Mucosa of rectum (tissue), 2 donors: ENCODE data around the gene RBM47.
"Not testable (repeated sequence)": the region's sequence is repeated elsewhere in the genome, so short reads cannot be mapped to it uniquely, and the experiment has no call there.

Source experiments
- H3K27ac ChIP-seq, 2 donors: one replicate each; pipeline ENCODE4 v1.7.0; 2013; ENCODE audit warnings: inconsistent platforms in 2 of 2, low read depth in 2 of 2, low read length in 2 of 2
- H3K27me3 ChIP-seq, 2 donors: one replicate each; pipeline ENCODE4 v1.7.0; 2013; ENCODE audit warnings: low read length in 2 of 2; ENCODE audit not compliant: control insufficient read depth in 2 of 2, insufficient read depth in 2 of 2
- H3K36me3 ChIP-seq, 2 donors: one replicate each; pipeline ENCODE4 v1.7.0; 2013; ENCODE audit warnings: low read length in 2 of 2; ENCODE audit not compliant: control insufficient read depth in 2 of 2, insufficient read depth in 2 of 2
- H3K4me1 ChIP-seq, 2 donors: one replicate each; pipeline ENCODE4 v1.7.0; 2013; ENCODE audit warnings: low read length in 2 of 2, mild to moderate bottlenecking in 1 of 2; ENCODE audit not compliant: control insufficient read depth in 2 of 2, insufficient read depth in 2 of 2
- H3K4me3 ChIP-seq, 2 donors: one replicate each; pipeline ENCODE4 v1.7.0; 2013; ENCODE audit warnings: low read length in 2 of 2
- H3K9ac ChIP-seq, 2 donors: one replicate each; pipeline ENCODE4 v1.7.0; 2013; ENCODE audit warnings: low read length in 2 of 2, low read depth in 1 of 2, mild to moderate bottlenecking in 1 of 2
- H3K9me3 ChIP-seq, 2 donors: one replicate each; pipeline ENCODE4 v1.7.0; 2013; ENCODE audit warnings: low read length in 2 of 2; ENCODE audit not compliant: control insufficient read depth in 2 of 2
- donor health status: healthy.
- donor health status: Normal muscosa, but diverticular disease.

RBM47 gene

DNA sequence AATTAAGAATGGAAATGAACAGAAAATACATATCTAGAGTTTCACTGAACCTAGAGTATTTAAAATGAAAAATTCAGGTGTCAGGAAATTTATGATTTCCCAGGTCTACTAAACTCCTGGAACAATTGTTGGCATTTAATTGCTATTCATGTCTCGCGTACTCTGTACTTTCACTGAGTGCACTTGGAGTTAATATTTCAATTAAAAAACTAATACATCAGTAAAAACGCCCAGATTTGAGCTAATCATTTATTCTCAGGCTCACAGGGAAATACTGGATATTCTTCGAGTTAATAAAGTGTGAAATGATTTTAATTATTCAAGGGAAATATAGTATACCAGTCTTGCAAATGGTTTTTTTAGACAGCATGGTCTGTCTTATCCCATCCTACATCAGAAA lies 168.6 kb downstream of the RBM47 start:
- Histone ChIP-seq H3K27ac (no peak overlapping the region), H3K9ac (no peak overlapping the region), H3K4me3 (no peak overlapping the region), H3K4me1 (peaks cover 4 to 15% of the 10 kb centered on the region in 2 donors), H3K9me3 (no peaks in the 10 kb centered on the region), H3K36me3 (peaks cover 18 to 21% of the 10 kb centered on the region in 2 donors), H3K27me3 (no peaks in the 10 kb centered on the region)

DNA sequence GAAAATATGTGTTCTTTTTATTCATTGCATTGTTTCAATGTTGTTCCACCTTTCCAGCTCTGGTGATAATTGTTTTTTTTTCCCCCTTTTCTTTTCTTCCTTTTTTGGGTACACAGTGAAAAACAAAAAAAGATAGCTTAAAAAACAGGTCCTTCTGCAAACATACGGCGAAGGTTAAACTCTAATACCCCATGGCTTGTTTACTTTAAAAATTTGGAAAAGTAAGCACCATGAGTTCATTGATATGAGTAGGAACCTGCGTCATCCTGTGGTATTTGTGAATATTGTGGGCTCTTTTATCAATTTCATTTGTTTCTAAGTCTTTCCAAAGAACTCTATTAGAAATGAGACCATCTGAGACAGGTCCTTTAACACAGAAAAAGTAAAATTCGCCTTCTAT lies 171.0 kb downstream of the RBM47 start:
- Histone ChIP-seq H3K27ac (no peak overlapping the region), H3K4me3 (no peak overlapping the region), H3K27me3 (no peaks in the 10 kb centered on the region), H3K9me3 (no peaks in the 10 kb centered on the region), H3K9ac (no peak overlapping the region), H3K36me3 (peaks cover 11 to 21% of the 10 kb centered on the region in 2 donors), H3K4me1 (peaks cover 4 to 20% of the 10 kb centered on the region in 2 donors)

DNA sequence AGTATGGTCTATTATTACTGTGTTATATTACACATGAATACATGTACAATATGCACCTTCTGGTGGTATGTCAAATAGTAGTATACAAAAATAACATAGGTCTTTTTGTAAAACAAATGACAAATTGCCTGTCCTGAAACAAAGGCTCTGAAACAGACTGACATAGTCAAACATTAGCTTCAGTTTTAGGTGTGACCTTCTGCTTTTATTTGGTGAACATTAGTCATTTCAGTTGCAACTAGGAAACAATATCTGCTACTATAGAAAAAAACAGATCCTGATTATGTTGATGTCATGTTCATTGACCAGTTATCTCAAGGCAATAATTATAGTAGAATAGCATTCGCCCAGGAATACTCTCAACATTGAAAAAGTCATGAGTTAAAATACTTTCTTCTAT lies 171.6 kb downstream of the RBM47 start:
- peaks cover 9 to 16% of the 10 kb centered on the region in 2 donors for H3K36me3 ChIP-seq
- no peak overlapping the region for H3K9ac ChIP-seq
- no peak overlapping the region for H3K27ac ChIP-seq
- peaks cover 4 to 23% of the 10 kb centered on the region in 2 donors for H3K4me1 ChIP-seq
- H3K27me3 ChIP-seq: no peaks in the 10 kb centered on the region
- H3K9me3 ChIP-seq: no peaks in the 10 kb centered on the region
- H3K4me3 ChIP-seq: no peak overlapping the region

- Histone ChIP-seq H3K9me3 (no peaks in the 10 kb centered on the region), H3K9ac (no peak overlapping the region), H3K4me3 (no peak overlapping the region), H3K27me3 (no peaks in the 10 kb centered on the region), H3K27ac (no peak overlapping the region), H3K36me3 (peaks cover 7 to 11% of the 10 kb centered on the region in 2 donors), H3K4me1 (peaks cover 4 to 22% of the 10 kb centered on the region in 2 donors)
Measured at GRCh38 chr4:40455340-40455902, 174.2 kb downstream of the RBM47 start.

DNA sequence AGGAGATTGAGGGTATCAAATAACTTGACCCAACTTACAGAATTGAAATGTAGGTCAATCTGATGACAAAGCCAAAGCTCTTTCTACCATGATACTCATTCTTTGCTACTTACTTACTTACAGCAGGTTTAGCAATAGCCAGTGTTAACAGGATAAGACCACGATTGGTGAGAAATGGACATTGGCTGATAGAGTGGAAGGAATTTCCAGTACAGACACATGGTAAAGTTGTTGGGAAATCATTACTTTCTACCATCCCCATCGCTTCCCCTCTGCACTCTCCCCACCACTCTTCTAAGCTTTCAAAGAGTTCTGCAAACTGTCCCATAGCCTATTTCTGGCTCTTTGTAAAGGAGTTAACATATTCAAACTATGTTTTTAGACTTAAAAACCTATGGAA lies 174.8 kb downstream of the RBM47 start:
- H3K4me1 ChIP-seq: peaks cover 4 to 21% of the 10 kb centered on the region in 2 donors
- no peaks in the 10 kb centered on the region for H3K9me3 ChIP-seq
- H3K27ac ChIP-seq: no peak overlapping the region
- H3K4me3 ChIP-seq: no peak overlapping the region
- H3K9ac ChIP-seq: no peak overlapping the region
- peaks cover 10 to 13% of the 10 kb centered on the region in 2 donors for H3K36me3 ChIP-seq
- no peaks in the 10 kb centered on the region for H3K27me3 ChIP-seq

DNA sequence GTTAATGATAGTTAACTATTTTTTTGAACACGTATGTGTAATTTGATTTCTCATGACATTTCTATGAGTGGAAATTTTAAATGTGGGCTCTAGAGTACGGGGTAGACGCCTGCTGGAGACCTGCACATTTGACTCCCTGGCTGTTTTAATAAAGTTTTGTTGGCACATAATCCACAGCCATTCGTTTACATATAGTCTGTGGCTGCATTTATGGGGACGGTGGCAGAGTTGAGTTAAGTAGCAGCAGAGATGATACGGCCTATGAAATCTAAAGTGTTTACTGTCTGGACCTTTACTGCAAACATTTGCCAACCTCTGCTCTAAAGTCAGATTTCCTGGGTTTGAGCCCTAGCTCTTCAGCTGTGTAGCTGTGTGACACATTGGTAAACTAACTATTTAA lies 175.8 kb downstream of the RBM47 start:
- Histone ChIP-seq H3K27ac (no peak overlapping the region), H3K9ac (no peak overlapping the region), H3K27me3 (no peaks in the 10 kb centered on the region), H3K4me1 (peaks cover 11 to 29% of the 10 kb centered on the region in 2 donors), H3K36me3 (peaks cover 15 to 16% of the 10 kb centered on the region in 2 donors), H3K4me3 (no peak overlapping the region), H3K9me3 (no peaks in the 10 kb centered on the region)

GRCh38 chr4:40448875-40449274 lies 180.8 kb downstream of the RBM47 start:
- no peak overlapping the region for H3K9ac ChIP-seq
- no peaks in the 10 kb centered on the region for H3K9me3 ChIP-seq
- no peak overlapping the region for H3K4me3 ChIP-seq
- peak overlapping the region; percentile 53 to 67 for H3K27ac ChIP-seq
- H3K36me3 ChIP-seq: peaks cover 9 to 17% of the 10 kb centered on the region in 2 donors
- no peaks in the 10 kb centered on the region for H3K27me3 ChIP-seq
- H3K4me1 ChIP-seq: peaks cover 19 to 44% of the 10 kb centered on the region in 2 donors

DNA sequence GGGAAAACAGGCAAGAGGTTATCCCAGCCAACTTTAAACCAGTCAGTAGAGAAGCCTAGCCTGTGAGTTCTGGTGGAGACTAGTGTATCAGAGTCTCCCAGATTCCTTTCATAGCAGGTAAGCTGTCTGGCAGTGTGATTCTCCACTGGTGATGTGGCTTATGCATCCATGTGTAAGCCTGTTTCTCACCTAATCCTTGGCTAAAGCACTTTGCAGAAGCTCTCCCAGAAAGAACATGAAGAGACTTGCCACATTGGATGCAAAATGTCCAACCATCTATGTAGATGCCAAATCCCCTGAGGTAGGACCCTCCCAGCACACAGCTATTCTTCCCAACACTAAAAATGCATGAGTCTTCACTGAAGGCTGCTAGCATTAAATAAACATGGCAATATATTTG lies 182.8 kb downstream of the RBM47 start:
- Histone ChIP-seq H3K36me3 (peaks cover 9 to 14% of the 10 kb centered on the region in 2 donors), H3K27ac (no peak overlapping the region), H3K4me3 (no peak overlapping the region), H3K4me1 (peaks cover 21 to 47% of the 10 kb centered on the region in 2 donors), H3K9ac (no peak overlapping the region), H3K27me3 (no peaks in the 10 kb centered on the region), H3K9me3 (no peaks in the 10 kb centered on the region)

DNA sequence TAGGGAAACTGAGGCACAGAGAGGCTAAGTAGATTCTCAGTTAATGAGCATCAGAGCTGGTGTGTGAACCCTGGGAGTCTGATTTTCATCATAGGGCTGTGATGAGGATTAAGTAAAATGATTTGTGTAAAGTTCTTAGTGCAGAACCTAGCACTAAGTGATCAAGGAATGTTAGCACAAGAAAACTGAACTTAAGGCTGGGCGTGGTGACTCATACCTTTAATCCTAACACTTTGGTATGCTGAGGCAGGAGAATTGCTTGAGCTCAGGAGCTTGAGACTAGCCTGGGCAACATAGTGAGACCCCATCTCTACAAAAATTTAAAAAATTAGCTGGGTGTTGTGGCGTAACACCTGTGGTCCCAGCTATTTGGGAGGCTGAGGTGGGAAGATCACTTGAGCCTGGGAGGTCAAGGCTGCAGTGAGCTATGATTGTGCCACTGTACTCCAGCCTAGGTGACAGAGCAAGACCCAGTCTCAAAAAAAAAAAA lies 183.4 kb downstream of the RBM47 start:
- peaks cover 9 to 14% of the 10 kb centered on the region in 2 donors for H3K36me3 ChIP-seq
- H3K27ac ChIP-seq, H3K4me3 ChIP-seq, H3K9ac ChIP-seq, H3K27me3 ChIP-seq, H3K9me3 ChIP-seq: not testable (repeated sequence)
- peaks cover 21 to 47% of the 10 kb centered on the region in 2 donors for H3K4me1 ChIP-seq

DNA sequence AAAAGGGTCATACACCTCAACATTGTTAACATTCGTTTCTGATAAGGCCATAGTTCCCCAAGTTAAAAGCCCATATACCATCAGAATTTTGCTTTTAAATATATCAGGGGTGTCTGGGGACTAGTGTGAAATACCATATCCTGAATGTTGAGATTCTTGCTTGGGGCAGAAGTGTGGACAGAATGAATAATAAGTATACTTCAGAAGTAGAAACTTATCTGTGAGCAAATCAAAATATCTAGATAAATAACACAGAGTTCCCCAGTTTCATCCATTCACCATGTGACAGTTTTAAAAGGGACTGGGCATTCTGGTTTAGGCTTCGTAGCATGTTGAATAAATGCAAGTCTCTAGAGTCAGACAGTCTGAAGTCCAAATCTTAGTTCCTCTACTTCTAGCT lies 184.0 kb downstream of the RBM47 start:
- no peak overlapping the region for H3K27ac ChIP-seq

More for the DNA sequence above, 184.0 kb downstream of the RBM47 start:
- Histone ChIP-seq H3K4me3 (no peak overlapping the region), H3K9me3 (no peaks in the 10 kb centered on the region), H3K4me1 (peaks cover 21 to 47% of the 10 kb centered on the region in 2 donors), H3K27me3 (no peaks in the 10 kb centered on the region), H3K36me3 (peaks cover 8 to 14% of the 10 kb centered on the region in 2 donors), H3K9ac (no peak overlapping the region)
